Glutamatergic neuron (in vitro differentiated cells): ENCODE results near the gene KIAA0825. TPM values are rescaled to one million over a fixed set of nuclear protein-coding genes. Genes with fewer than 3 reads are reported as not detected.
"Not testable (repeated sequence)": the region's sequence is repeated elsewhere in the genome, so short reads cannot be mapped to it uniquely, and the experiment has no call there.

Source experiments
- DNase-seq: peaks from one replicate; pipeline ENCODE4 v3.0.0; 2022
- H3K27ac Mint-ChIP-seq: one replicate; pipeline ENCODE4 v1.8.0; 2020; ENCODE audit warnings: mild to moderate bottlenecking, mixed read lengths, inconsistent platforms; ENCODE audit not compliant: unreplicated experiment
- H3K27me3 Mint-ChIP-seq: one replicate; pipeline ENCODE4 v1.8.0; 2020; ENCODE audit warnings: mild to moderate bottlenecking, moderate library complexity, mixed read lengths, inconsistent platforms; ENCODE audit not compliant: unreplicated experiment
- H3K36me3 Mint-ChIP-seq: one replicate; pipeline ENCODE4 v1.8.0; 2020; ENCODE audit warnings: mild to moderate bottlenecking, mixed read lengths, inconsistent platforms; ENCODE audit not compliant: unreplicated experiment
- H3K4me1 Mint-ChIP-seq: one replicate; pipeline ENCODE4 v1.8.0; 2020; ENCODE audit warnings: mild to moderate bottlenecking, low read depth, mixed read lengths, inconsistent platforms; ENCODE audit not compliant: unreplicated experiment
- H3K4me3 Mint-ChIP-seq: one replicate; pipeline ENCODE4 v1.8.0; 2020; ENCODE audit warnings: mild to moderate bottlenecking, mixed read lengths, inconsistent platforms; ENCODE audit not compliant: unreplicated experiment
- H3K9me3 Mint-ChIP-seq: one replicate; pipeline ENCODE4 v1.8.0; 2020; ENCODE audit warnings: mild to moderate bottlenecking, moderate library complexity, mixed read lengths, inconsistent platforms; ENCODE audit not compliant: unreplicated experiment
- total RNA-seq: library from RNA; stranded (reverse); fragmentation: NEBNext Ultra II Directional; extraction: Animal tissue kit (Norgen Biotek cat#: 25700); gene quantifications from one replicate; pipeline ENCODE4 v1.2.1, GENCODE V29; 2021; ENCODE audit not compliant: unreplicated experiment
- TF ChIP-seq, protein P1 (sequence below): fragments of 200-600 bp; sonication (generic); IDR thresholded peaks from one replicate; pipeline ENCODE4 v1.5.0; 2021; ENCODE audit not compliant: partially characterized antibody, unreplicated experiment

The KIAA0825 gene
- total RNA-seq, 1 donor from 2014 or later = 1.2 TPM

DNA sequence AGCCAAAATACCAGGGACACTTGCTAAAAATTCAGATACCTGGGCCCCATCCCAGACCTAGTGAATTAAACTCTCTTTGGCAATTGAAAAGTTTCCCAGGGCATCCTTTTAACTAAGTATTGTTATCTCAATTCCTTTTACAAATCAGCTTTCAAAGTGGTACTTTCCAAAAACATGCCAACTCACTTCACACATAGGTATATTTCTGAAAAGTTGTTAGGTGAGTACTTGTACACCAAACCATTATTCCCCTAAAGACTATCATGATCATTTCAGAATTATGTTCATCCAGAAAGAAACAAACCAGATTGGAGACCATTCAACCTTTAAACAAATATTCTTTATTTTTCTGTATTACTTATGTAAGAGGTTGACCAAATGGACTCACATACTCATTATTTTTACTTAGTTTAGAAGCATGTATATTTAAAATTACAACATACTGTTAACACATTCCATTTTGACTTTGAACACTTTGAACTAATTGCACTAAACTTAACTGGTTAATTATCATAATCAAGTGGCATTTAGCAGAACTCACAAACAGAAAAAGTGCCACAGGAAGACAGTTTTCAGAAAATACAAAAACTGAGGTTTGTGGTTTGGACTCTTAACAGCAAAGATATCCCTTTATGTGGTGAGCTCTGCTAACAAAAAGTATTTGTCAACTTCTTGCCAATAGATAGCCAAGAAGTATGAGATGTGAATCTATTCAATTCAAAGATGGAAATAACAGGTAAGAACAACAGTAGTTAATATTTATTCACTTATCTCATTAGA, 40.7 kb downstream of the KIAA0825 start:
- TF ChIP-seq, protein P1, sequence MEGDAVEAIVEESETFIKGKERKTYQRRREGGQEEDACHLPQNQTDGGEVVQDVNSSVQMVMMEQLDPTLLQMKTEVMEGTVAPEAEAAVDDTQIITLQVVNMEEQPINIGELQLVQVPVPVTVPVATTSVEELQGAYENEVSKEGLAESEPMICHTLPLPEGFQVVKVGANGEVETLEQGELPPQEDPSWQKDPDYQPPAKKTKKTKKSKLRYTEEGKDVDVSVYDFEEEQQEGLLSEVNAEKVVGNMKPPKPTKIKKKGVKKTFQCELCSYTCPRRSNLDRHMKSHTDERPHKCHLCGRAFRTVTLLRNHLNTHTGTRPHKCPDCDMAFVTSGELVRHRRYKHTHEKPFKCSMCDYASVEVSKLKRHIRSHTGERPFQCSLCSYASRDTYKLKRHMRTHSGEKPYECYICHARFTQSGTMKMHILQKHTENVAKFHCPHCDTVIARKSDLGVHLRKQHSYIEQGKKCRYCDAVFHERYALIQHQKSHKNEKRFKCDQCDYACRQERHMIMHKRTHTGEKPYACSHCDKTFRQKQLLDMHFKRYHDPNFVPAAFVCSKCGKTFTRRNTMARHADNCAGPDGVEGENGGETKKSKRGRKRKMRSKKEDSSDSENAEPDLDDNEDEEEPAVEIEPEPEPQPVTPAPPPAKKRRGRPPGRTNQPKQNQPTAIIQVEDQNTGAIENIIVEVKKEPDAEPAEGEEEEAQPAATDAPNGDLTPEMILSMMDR = no peak
- no peaks in the 10 kb centered on the region for H3K9me3 Mint-ChIP-seq

DNA sequence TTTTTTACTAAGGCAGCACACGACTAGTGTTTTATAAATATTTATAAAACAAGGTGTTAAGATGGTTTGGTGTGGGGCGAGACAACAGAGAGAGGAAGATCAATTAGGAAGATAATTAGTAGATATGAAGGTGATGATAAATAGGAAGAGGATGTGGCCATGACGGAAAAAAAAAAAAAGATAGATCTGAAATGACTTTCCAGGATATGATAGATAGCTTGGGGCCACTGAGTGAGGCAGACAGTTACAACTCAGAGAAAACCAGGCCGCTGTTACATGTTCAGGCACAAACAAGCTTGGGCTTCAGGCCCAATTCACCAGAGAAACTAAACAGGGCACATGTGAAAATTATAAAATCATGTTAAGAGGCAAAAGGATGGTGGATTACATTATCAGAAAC, 43.2 kb downstream of the KIAA0825 start:
- Mint-ChIP-seq H3K4me3 (no peak overlapping the region), H3K9me3 (no peaks in the 10 kb centered on the region), H3K27ac (no peak overlapping the region), H3K36me3 (no peaks in the 10 kb centered on the region), H3K27me3 (peaks cover 2% of the 10 kb centered on the region), H3K4me1 (no peaks in the 10 kb centered on the region)
- TF ChIP-seq, protein P1 = no peak
- DNase-seq = no peak

More for the DNA sequence above, 40.7 kb downstream of the KIAA0825 start:
- DNase-seq = no peak
- H3K4me3 Mint-ChIP-seq = no peak overlapping the region
- no peak overlapping the region for H3K27ac Mint-ChIP-seq
- no peaks in the 10 kb centered on the region for H3K36me3 Mint-ChIP-seq
- H3K27me3 Mint-ChIP-seq = peaks cover 2% of the 10 kb centered on the region
- no peaks in the 10 kb centered on the region for H3K4me1 Mint-ChIP-seq

DNA sequence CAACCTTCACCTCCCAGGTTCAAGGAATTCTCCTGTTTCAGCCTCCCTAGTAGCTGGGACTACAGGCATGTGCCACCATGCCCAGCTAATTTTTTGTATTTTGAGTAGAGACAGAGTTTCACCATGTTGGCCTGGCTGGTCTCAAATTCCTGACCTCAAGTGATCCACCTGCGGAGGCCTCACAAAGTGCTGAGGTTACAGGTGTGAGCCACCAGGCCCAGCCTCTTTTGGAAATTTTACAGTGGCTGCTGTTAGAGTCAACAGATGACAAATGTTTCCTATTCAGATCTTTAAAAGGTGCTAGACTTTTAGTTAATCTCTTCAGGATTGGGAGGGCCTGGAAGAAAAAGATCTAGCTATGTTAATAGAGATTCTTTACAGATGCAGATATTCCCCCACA, 45.1 kb downstream of the KIAA0825 start:
- not testable (repeated sequence) for H3K27ac Mint-ChIP-seq, H3K36me3 Mint-ChIP-seq, H3K27me3 Mint-ChIP-seq, H3K9me3 Mint-ChIP-seq, H3K4me1 Mint-ChIP-seq, H3K4me3 Mint-ChIP-seq, DNase-seq

- peaks cover 2% of the 10 kb centered on the region for H3K27me3 Mint-ChIP-seq
- H3K9me3 Mint-ChIP-seq = no peaks in the 10 kb centered on the region
- no peak overlapping the region for H3K27ac Mint-ChIP-seq
- no peak for DNase-seq
- no peaks in the 10 kb centered on the region for H3K36me3 Mint-ChIP-seq
- no peaks in the 10 kb centered on the region for H3K4me1 Mint-ChIP-seq
- H3K4me3 Mint-ChIP-seq = no peak overlapping the region
- TF ChIP-seq, protein P1 = no peak
Observed at GRCh38 chr5:94571415-94571814, 47.0 kb downstream of the KIAA0825 start.

DNA sequence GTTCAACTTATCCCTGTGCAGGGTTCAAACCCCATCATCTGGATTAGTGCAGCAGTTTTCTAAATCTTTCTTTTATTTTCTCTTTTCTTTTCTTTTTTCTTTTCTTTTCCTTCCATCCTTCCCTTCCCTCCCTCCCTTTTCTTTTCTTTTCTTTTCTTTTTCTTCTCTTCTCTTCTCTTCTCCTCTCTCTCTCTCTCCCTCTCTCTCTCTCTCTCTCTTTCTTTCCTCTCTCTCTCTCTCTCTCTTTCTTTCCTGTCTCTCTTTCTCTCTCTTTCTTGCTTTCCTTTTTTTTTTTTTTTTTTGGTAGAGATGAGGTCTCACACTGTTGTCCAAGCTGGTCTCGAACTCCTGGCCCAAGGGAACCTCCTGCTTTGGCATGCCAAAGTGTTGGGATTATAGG, 53.6 kb downstream of the KIAA0825 start:
- Mint-ChIP-seq H3K27me3 (no peaks in the 10 kb centered on the region), H3K4me1 (no peaks in the 10 kb centered on the region), H3K4me3 (no peak overlapping the region), H3K36me3 (no peaks in the 10 kb centered on the region), H3K27ac (no peak overlapping the region), H3K9me3 (no peaks in the 10 kb centered on the region)
- TF ChIP-seq, protein P1 = no peak
- no peak for DNase-seq
